T-helper 17 cell (primary cell): ENCODE data around the gene ECT2L. TPM values are rescaled to one million over a fixed set of nuclear protein-coding genes. Genes with fewer than 3 reads are reported as not detected.
A peak's percentile ranks its signal among the peaks of the same experiment; 100 is the strongest.

Experiments
- ATAC-seq: fragments of 150-1000 bp; cut with Tn5 transposase; 2 replicates; pipeline ENCODE4 v1.10.0; 2021; ENCODE audit warnings: mild to moderate bottlenecking, moderate library complexity
- DNase-seq, 3 donors: peaks; one replicate each; pipeline versions ENCODE4 v3.0.0 to v3.0.0-alpha.2; 2020 to 2021
- H3K9me3 ChIP-seq: one replicate; pipeline ENCODE4 v1.7.0; 2013; ENCODE audit warnings: low read length, mild to moderate bottlenecking; ENCODE audit not compliant: control insufficient read depth, poor library complexity, severe bottlenecking
- H3K27ac Mint-ChIP-seq: one replicate; pipeline ENCODE4 v1.8.0; 2022; ENCODE audit warnings: mild to moderate bottlenecking, moderate library complexity, mixed read lengths
- H3K27me3 Mint-ChIP-seq: one replicate; pipeline ENCODE4 v1.8.0; 2022; ENCODE audit warnings: mixed read lengths
- H3K36me3 Mint-ChIP-seq: one replicate; pipeline ENCODE4 v1.8.0; 2022; ENCODE audit warnings: low read depth, mixed read lengths
- H3K4me1 Mint-ChIP-seq: one replicate; pipeline ENCODE4 v1.8.0; 2022; ENCODE audit warnings: mild to moderate bottlenecking, mixed read lengths
- H3K4me3 Mint-ChIP-seq: one replicate; pipeline ENCODE4 v1.8.0; 2022; ENCODE audit warnings: mild to moderate bottlenecking, moderate library complexity, mixed read lengths
- total RNA-seq, 4 donors: library from RNA in 2 of 4; stranded (reverse) in 2 of 4; gene quantifications; one replicate each; pipeline ENCODE4 v1.2.3 and lab custom pipeline; 2022 to 2026

ECT2L gene
- total RNA-seq, 2 donors from 2014 or later, result not detected

GRCh38 chr6:138815221-138815620, 19.3 kb downstream of the ECT2L start:
- Mint-ChIP-seq H3K27me3 (no peaks in the 10 kb centered on the region), H3K4me1 (peaks cover 15% of the 10 kb centered on the region), H3K4me3 (no peak overlapping the region), H3K36me3 (peaks cover 2% of the 10 kb centered on the region), H3K27ac (no peak overlapping the region)
- H3K9me3 ChIP-seq, result no peaks in the 10 kb centered on the region
- DNase-seq (no peak), ATAC-seq (no peak)

- peaks cover 2% of the 10 kb centered on the region for H3K36me3 Mint-ChIP-seq
- no peak overlapping the region for H3K27ac Mint-ChIP-seq
- H3K4me1 Mint-ChIP-seq, result peaks cover 15% of the 10 kb centered on the region
- H3K4me3 Mint-ChIP-seq, result no peak overlapping the region
- DNase-seq, result no peak
- no peaks in the 10 kb centered on the region for H3K27me3 Mint-ChIP-seq
- no peaks in the 10 kb centered on the region for H3K9me3 ChIP-seq
- ATAC-seq, result peak; percentile 70
Observed at GRCh38 chr6:138815797-138816528, 20.1 kb downstream of the ECT2L start.

GRCh38 chr6:138817799-138818198, 21.9 kb downstream of the ECT2L start:
- H3K9me3 ChIP-seq, result no peaks in the 10 kb centered on the region
- Mint-ChIP-seq H3K27ac (no peak overlapping the region), H3K27me3 (peaks cover 4% of the 10 kb centered on the region), H3K4me1 (peaks cover 15% of the 10 kb centered on the region), H3K36me3 (peaks cover 2% of the 10 kb centered on the region), H3K4me3 (no peak overlapping the region)
- DNase-seq (no peak), ATAC-seq (no peak)

- peaks cover 15% of the 10 kb centered on the region for H3K4me1 Mint-ChIP-seq
- H3K4me3 Mint-ChIP-seq, result no peak overlapping the region
- peaks cover 2% of the 10 kb centered on the region for H3K36me3 Mint-ChIP-seq
- DNase-seq, result no peak
- no peak for ATAC-seq
- H3K9me3 ChIP-seq, result no peaks in the 10 kb centered on the region
- H3K27ac Mint-ChIP-seq, result peak overlapping the region; percentile 11
- H3K27me3 Mint-ChIP-seq, result peaks cover 4% of the 10 kb centered on the region
Observed at GRCh38 chr6:138818496-138819194, 22.8 kb downstream of the ECT2L start.

GRCh38 chr6:138821519-138821918, 25.6 kb downstream of the ECT2L start:
- Mint-ChIP-seq H3K4me3 (no peak overlapping the region), H3K4me1 (peaks cover 13% of the 10 kb centered on the region), H3K27me3 (peaks cover 4% of the 10 kb centered on the region), H3K27ac (no peak overlapping the region), H3K36me3 (peaks cover 4% of the 10 kb centered on the region)
- no peaks in the 10 kb centered on the region for H3K9me3 ChIP-seq
- DNase-seq (no peak), ATAC-seq (no peak)

GRCh38 chr6:138824482-138825144, 28.7 kb downstream of the ECT2L start:
- no peak overlapping the region for H3K4me3 Mint-ChIP-seq
- no peak for ATAC-seq
- no peak overlapping the region for H3K27ac Mint-ChIP-seq
- H3K27me3 Mint-ChIP-seq, result peaks cover 4% of the 10 kb centered on the region
- H3K4me1 Mint-ChIP-seq, result peaks cover 4% of the 10 kb centered on the region
- peaks cover 2% of the 10 kb centered on the region for H3K36me3 Mint-ChIP-seq
- no peak for DNase-seq
- H3K9me3 ChIP-seq, result no peaks in the 10 kb centered on the region

GRCh38 chr6:138830248-138830647, 34.4 kb downstream of the ECT2L start:
- Mint-ChIP-seq H3K36me3 (peaks cover 4% of the 10 kb centered on the region), H3K4me1 (no peaks in the 10 kb centered on the region), H3K27ac (no peak overlapping the region), H3K4me3 (no peak overlapping the region), H3K27me3 (no peaks in the 10 kb centered on the region)
- no peak for ATAC-seq
- H3K9me3 ChIP-seq, result no peaks in the 10 kb centered on the region
- no peak for DNase-seq

GRCh38 chr6:138832182-138832581, 36.3 kb downstream of the ECT2L start:
- H3K27me3 Mint-ChIP-seq, result no peaks in the 10 kb centered on the region
- ATAC-seq, result no peak
- H3K4me3 Mint-ChIP-seq, result no peak overlapping the region
- no peak for DNase-seq
- no peaks in the 10 kb centered on the region for H3K9me3 ChIP-seq
- no peaks in the 10 kb centered on the region for H3K4me1 Mint-ChIP-seq
- no peak overlapping the region for H3K27ac Mint-ChIP-seq
- H3K36me3 Mint-ChIP-seq, result peaks cover 2% of the 10 kb centered on the region

- no peak overlapping the region for H3K4me3 Mint-ChIP-seq
Observed at GRCh38 chr6:138833816-138834539, 38.1 kb downstream of the ECT2L start.

GRCh38 chr6:138837246-138837645, 41.4 kb downstream of the ECT2L start:
- DNase-seq (no peak), ATAC-seq (no peak)
- H3K9me3 ChIP-seq, result no peaks in the 10 kb centered on the region
- Mint-ChIP-seq H3K4me1 (no peaks in the 10 kb centered on the region), H3K27me3 (no peaks in the 10 kb centered on the region), H3K4me3 (no peak overlapping the region), H3K27ac (no peak overlapping the region), H3K36me3 (peaks cover 2% of the 10 kb centered on the region)

More at GRCh38 chr6:138833816-138834539, 38.1 kb downstream of the ECT2L start:
- no peaks in the 10 kb centered on the region for H3K27me3 Mint-ChIP-seq
- DNase-seq, result no peak
- H3K4me1 Mint-ChIP-seq, result no peaks in the 10 kb centered on the region
- peaks cover 2% of the 10 kb centered on the region for H3K36me3 Mint-ChIP-seq
- ATAC-seq, result no peak
- H3K9me3 ChIP-seq, result no peaks in the 10 kb centered on the region
- no peak overlapping the region for H3K27ac Mint-ChIP-seq

GRCh38 chr6:138844192-138844591, 48.3 kb downstream of the ECT2L start:
- no peaks in the 10 kb centered on the region for H3K9me3 ChIP-seq
- no peaks in the 10 kb centered on the region for H3K27me3 Mint-ChIP-seq
- peaks cover 2% of the 10 kb centered on the region for H3K36me3 Mint-ChIP-seq
- no peak overlapping the region for H3K4me3 Mint-ChIP-seq
- H3K27ac Mint-ChIP-seq, result no peak overlapping the region
- ATAC-seq (no peak), DNase-seq (no peak)
- no peaks in the 10 kb centered on the region for H3K4me1 Mint-ChIP-seq

- H3K4me3 Mint-ChIP-seq, result no peak overlapping the region
- DNase-seq (no peak), ATAC-seq (no peak)
- no peaks in the 10 kb centered on the region for H3K9me3 ChIP-seq
- H3K27ac Mint-ChIP-seq, result no peak overlapping the region
- no peaks in the 10 kb centered on the region for H3K4me1 Mint-ChIP-seq
- H3K27me3 Mint-ChIP-seq, result peaks cover 7% of the 10 kb centered on the region
- peaks cover 2% of the 10 kb centered on the region for H3K36me3 Mint-ChIP-seq
Observed at GRCh38 chr6:138847884-138848283, 52.0 kb downstream of the ECT2L start.

GRCh38 chr6:138848461-138848860, 52.6 kb downstream of the ECT2L start:
- Mint-ChIP-seq H3K36me3 (peaks cover 2% of the 10 kb centered on the region), H3K4me3 (no peak overlapping the region), H3K27me3 (peaks cover 13% of the 10 kb centered on the region), H3K27ac (no peak overlapping the region), H3K4me1 (no peaks in the 10 kb centered on the region)
- no peak for DNase-seq
- ATAC-seq, result no peak
- H3K9me3 ChIP-seq, result no peaks in the 10 kb centered on the region
